ENCODE results near the gene FGF14.

Gene FGF14

DNA sequence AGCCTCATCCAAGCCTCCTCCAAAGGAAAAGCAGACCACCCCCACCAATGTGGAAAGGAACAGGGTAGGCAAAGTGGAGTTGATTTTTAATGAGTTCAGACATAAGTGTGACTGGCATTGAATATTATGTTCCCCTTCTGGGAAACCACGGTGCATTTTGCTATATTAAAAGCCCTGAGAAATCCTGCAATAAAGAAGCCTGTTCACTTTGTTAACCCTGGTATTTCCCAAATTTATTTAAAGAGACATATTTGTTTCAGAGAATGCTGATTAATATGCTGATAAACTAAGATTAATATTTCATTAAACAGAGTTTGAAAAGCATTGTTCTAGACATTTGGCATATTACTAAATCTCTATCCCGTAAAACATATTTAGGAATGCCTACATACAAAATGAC is 151.4 kb downstream of the FGF14 start:
- POLR2A ChIA-PET = no interaction called here
- TF ChIP-seq ZNF514 (tag by site-specific recombination; IDR thresholded peaks at IDR 0.05) (no peak), ZNF175 (tag by site-specific recombination; IDR thresholded peaks at IDR 0.05) (no peak), SP7 (tag by site-specific recombination; IDR thresholded peaks at IDR 0.05) (no peak), ZNF324 (tag by site-specific recombination; IDR thresholded peaks at IDR 0.05) (no peak), ZNF677 (tag by site-specific recombination; IDR thresholded peaks at IDR 0.05) (no peak), ZXDB (tag by site-specific recombination; IDR thresholded peaks at IDR 0.05) (no peak), ZNF350 (tag by site-specific recombination; IDR thresholded peaks at IDR 0.05) (no peak), ZNF366 (tag by site-specific recombination; conservative IDR thresholded peaks at IDR 0.05) (no peak)
- TF ChIP-seq, protein P1, sequence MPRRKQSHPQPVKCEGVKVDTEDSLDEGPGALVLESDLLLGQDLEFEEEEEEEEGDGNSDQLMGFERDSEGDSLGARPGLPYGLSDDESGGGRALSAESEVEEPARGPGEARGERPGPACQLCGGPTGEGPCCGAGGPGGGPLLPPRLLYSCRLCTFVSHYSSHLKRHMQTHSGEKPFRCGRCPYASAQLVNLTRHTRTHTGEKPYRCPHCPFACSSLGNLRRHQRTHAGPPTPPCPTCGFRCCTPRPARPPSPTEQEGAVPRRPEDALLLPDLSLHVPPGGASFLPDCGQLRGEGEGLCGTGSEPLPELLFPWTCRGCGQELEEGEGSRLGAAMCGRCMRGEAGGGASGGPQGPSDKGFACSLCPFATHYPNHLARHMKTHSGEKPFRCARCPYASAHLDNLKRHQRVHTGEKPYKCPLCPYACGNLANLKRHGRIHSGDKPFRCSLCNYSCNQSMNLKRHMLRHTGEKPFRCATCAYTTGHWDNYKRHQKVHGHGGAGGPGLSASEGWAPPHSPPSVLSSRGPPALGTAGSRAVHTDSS (tag by site-specific recombination; IDR thresholded peaks at IDR 0.05) = no peak

DNA sequence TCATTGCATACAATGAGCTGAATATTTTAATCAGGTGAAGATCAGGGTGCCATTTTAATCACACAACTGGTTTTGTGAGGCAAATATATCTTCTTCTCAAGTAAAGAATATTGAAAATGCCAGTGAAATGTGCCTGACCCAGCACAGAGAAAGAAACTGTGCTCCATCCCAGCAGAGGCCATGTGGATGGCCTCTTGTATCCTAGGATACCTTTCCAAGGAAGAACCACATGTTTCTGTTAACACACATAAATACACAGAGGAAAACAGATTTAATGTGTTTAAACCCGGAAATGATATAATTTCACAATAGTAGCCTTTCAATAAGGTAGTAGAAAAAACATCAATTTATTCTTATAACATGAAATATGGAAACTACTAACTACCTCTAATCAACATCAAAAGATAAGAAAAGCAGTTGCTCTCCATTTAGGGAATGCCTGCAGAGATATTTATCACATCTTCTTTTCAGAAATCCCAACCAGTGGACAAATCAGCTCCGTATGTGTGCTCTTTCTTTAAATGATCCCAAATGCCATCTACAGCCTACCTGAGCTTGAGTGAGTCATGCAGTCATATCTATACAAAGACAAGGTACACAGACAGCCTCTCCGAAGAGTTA is 157.1 kb downstream of the FGF14 start:
- CTCF ChIA-PET = interaction anchor here (0.6 kb wide), 1 partner anchor 242 kb away, joined by 5 read pairs; no protein-coding TSS in a partner anchor
- no peaks in the 10 kb centered on the region for H3K4me1 ChIP-seq (ENCODE audit: control insufficient read depth, insufficient read depth, low read length)
- H3K9me3 ChIP-seq (ENCODE audit: control insufficient read depth, insufficient read depth, low read depth, low read length) = no peaks in the 10 kb centered on the region
- H3K4me3 ChIP-seq (ENCODE audit: low read depth, low read length) = no peak overlapping the region
- no peaks in the 10 kb centered on the region for H3K36me3 ChIP-seq (ENCODE audit: control insufficient read depth in 2 of 2, insufficient read depth in 1 of 2, low read length in 2 of 2)
- H3K27ac ChIP-seq (ENCODE audit: extremely low read depth, low read depth, low read length) = no peak overlapping the region
- TF ChIP-seq ZNF23 (tag by site-specific recombination; IDR thresholded peaks at IDR 0.05; ENCODE audit: borderline replicate concordance) (no peak), EGR2 (tag by site-specific recombination; IDR thresholded peaks at IDR 0.05; ENCODE audit: low read depth) (no peak), ZNF521 (tag by site-specific recombination; IDR thresholded peaks at IDR 0.05) (no peak), GLIS2 (tag by site-specific recombination; IDR thresholded peaks at IDR 0.05) (no peak), ZNF169 (tag by site-specific recombination; IDR thresholded peaks at IDR 0.05) (no peak), ZNF660 (tag by site-specific recombination; IDR thresholded peaks at IDR 0.05) (no peak), BCL11B (tag by site-specific recombination; IDR thresholded peaks at IDR 0.05; ENCODE audit: low read depth) (no peak), ZNF366 (tag by site-specific recombination; conservative IDR thresholded peaks at IDR 0.05) (no peak)
- TF ChIP-seq, protein P2, sequence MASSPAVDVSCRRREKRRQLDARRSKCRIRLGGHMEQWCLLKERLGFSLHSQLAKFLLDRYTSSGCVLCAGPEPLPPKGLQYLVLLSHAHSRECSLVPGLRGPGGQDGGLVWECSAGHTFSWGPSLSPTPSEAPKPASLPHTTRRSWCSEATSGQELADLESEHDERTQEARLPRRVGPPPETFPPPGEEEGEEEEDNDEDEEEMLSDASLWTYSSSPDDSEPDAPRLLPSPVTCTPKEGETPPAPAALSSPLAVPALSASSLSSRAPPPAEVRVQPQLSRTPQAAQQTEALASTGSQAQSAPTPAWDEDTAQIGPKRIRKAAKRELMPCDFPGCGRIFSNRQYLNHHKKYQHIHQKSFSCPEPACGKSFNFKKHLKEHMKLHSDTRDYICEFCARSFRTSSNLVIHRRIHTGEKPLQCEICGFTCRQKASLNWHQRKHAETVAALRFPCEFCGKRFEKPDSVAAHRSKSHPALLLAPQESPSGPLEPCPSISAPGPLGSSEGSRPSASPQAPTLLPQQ (tag by site-specific recombination; IDR thresholded peaks at IDR 0.05) = no peak
- TF ChIP-seq, protein P3, sequence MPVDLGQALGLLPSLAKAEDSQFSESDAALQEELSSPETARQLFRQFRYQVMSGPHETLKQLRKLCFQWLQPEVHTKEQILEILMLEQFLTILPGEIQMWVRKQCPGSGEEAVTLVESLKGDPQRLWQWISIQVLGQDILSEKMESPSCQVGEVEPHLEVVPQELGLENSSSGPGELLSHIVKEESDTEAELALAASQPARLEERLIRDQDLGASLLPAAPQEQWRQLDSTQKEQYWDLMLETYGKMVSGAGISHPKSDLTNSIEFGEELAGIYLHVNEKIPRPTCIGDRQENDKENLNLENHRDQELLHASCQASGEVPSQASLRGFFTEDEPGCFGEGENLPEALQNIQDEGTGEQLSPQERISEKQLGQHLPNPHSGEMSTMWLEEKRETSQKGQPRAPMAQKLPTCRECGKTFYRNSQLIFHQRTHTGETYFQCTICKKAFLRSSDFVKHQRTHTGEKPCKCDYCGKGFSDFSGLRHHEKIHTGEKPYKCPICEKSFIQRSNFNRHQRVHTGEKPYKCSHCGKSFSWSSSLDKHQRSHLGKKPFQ (tag by site-specific recombination; IDR thresholded peaks at IDR 0.05) = no peak
- POLR2A ChIA-PET = no interaction called here

More for the DNA sequence above, 151.4 kb downstream of the FGF14 start:
- no peak overlapping the region for H3K27ac ChIP-seq (ENCODE audit: extremely low read depth, low read depth, low read length)
- H3K36me3 ChIP-seq (ENCODE audit: control insufficient read depth in 2 of 2, insufficient read depth in 1 of 2, low read length in 2 of 2) = no peaks in the 10 kb centered on the region
- CTCF ChIA-PET = no interaction called here
- H3K4me1 ChIP-seq (ENCODE audit: control insufficient read depth, insufficient read depth, low read length) = no peaks in the 10 kb centered on the region
- no peak overlapping the region for H3K4me3 ChIP-seq (ENCODE audit: low read depth, low read length)
- no peaks in the 10 kb centered on the region for H3K9me3 ChIP-seq (ENCODE audit: control insufficient read depth, insufficient read depth, low read depth, low read length)

DNA sequence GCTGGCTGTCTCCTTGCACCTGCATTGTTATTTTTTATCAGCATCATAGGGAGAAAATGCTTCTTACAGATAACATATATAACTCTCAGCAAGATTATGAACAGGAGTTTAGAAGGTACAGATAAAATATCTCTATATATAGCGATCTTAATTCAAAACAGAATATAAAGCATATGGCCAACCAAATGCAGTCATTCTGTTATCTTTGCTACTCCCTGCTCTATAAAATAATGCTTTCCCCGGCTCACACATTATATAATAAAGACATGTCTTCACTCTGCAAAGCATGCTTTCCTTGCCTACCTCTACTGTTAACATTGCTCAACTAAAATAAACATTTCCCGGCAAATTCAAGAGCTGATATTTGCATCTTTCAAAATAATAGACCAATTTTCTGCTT is 161.7 kb downstream of the FGF14 start:
- Histone ChIP-seq H3K27ac (ENCODE audit: extremely low read depth, low read depth, low read length) (no peak overlapping the region), H3K4me1 (ENCODE audit: control insufficient read depth, insufficient read depth, low read length) (no peaks in the 10 kb centered on the region), H3K36me3 (ENCODE audit: control insufficient read depth in 2 of 2, insufficient read depth in 1 of 2, low read length in 2 of 2) (no peaks in the 10 kb centered on the region), H3K4me3 (ENCODE audit: low read depth, low read length) (no peak overlapping the region), H3K9me3 (ENCODE audit: control insufficient read depth, insufficient read depth, low read depth, low read length) (no peaks in the 10 kb centered on the region)
- ChIA-PET POLR2A (no interaction called here), CTCF (no interaction called here)
- TF ChIP-seq PRDM1 (tag by site-specific recombination; IDR thresholded peaks at IDR 0.05) = no peak
- no peak for TF ChIP-seq TCF7L2 (IDR thresholded peaks at IDR 0.05; ENCODE audit: borderline replicate concordance, low read depth, low read length)
- no peak for TF ChIP-seq ZNF24 (tag by site-specific recombination; IDR thresholded peaks at IDR 0.05)
- TF ChIP-seq, protein P4, sequence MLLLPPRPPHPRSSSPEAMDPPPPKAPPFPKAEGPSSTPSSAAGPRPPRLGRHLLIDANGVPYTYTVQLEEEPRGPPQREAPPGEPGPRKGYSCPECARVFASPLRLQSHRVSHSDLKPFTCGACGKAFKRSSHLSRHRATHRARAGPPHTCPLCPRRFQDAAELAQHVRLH (tag by site-specific recombination; IDR thresholded peaks at IDR 0.05) = no peak
- TF ChIP-seq ZNF791 (tag by site-specific recombination; IDR thresholded peaks at IDR 0.05) = no peak
- TF ChIP-seq ZNF426 (tag by site-specific recombination; IDR thresholded peaks at IDR 0.05) = no peak
- no peak for TF ChIP-seq SP7 (tag by site-specific recombination; IDR thresholded peaks at IDR 0.05)
